ENCODE results near the gene RDH5. TPM values are rescaled to one million over a fixed set of nuclear protein-coding genes. Genes with fewer than 3 reads are reported as not detected.

Gene RDH5
- total RNA-seq, 1 donor from 2014 or later: 23.3 TPM

DNA sequence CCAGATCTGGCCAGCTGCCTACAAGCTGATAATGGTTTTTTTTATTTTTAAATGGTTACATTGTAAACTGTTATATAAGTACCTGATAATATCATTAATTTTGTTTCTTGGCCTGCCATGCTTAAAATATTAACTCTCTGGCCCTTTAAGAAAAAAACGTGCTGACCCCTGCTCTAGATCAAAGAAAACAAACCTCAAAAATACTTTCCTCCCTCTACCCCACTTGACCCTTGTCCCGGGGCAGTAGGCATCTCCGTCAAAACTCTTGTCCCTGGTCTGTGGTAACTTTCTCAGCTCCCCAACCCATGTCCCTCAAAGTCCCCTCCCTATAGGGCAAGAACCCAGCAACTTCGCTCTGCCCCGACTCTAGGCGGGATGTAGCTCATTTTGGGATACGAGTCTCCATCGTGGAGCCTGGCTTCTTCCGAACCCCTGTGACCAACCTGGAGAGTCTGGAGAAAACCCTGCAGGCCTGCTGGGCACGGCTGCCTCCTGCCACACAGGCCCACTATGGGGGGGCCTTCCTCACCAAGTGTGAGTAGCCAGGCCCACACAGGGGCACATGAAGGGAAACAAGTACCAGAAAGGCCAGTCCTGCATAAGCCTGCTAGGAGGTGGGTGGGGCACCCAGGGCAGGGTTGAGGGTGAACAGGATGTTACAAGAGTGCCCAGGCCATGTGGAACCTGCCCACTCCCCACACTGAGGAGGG lies 3.5 kb downstream of the RDH5 start:
- intact Hi-C loops (cut with DNase I): loop anchor here (10.0 kb wide), 1 partner anchor 49 kb away; no protein-coding TSS in a partner anchor
- no peak for DNase-seq (ENCODE audit: low spot score)
- ATAC-seq: no peak

DNA sequence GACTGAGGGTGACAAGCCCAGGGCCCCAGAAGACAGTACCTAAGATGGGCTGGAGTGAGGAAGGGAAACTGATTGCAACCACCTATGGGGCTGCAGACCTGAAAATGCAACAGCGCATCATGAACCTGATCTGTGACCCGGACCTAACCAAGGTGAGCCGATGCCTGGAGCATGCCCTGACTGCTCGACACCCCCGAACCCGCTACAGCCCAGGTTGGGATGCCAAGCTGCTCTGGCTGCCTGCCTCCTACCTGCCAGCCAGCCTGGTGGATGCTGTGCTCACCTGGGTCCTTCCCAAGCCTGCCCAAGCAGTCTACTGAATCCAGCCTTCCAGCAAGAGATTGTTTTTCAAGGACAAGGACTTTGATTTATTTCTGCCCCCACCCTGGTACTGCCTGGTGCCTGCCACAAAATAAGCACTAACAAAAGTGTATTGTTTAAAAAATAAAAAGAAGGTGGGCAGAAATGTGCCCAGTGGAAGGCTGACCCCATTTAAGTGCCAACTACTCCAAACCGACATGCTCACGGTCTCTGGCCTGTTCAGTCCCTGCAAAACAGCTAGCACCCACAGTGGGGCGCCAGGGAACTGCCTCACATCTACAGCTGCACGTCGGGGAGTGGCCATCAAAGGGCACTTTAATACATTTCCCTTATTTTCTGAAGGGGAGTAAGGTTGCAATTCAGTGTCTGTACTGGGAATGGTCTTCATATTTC lies 4.2 kb downstream of the RDH5 start:
- intact Hi-C loops (cut with DNase I): loop anchor here (10.0 kb wide), 1 partner anchor 50 kb away; no protein-coding TSS in a partner anchor
- DNase-seq (ENCODE audit: low spot score): peak; percentile 83
- no peak for ATAC-seq

DNA sequence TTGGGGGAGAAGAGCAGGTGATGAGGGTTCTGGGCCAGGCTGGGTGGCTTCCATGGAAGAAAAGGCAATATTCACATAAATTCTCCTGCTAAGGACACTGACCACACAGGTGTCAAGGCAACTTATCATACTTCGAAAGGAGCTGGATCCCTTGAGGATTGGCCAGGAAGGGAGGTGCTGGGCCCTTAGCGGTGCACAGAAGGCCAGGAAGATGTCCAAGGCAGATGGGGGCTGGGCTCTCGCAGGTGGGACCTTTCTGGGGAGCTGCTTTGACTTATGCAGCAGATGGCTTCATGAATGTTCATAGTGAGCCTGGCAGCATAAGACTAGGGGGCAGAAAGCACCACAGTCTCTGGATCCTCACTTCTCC lies 4.7 kb downstream of the RDH5 start:
- ATAC-seq (no peak), DNase-seq (ENCODE audit: low spot score) (no peak)
- intact Hi-C loops (cut with DNase I): loop anchor here (10.0 kb wide), 1 partner anchor 50 kb away; no protein-coding TSS in a partner anchor

DNA sequence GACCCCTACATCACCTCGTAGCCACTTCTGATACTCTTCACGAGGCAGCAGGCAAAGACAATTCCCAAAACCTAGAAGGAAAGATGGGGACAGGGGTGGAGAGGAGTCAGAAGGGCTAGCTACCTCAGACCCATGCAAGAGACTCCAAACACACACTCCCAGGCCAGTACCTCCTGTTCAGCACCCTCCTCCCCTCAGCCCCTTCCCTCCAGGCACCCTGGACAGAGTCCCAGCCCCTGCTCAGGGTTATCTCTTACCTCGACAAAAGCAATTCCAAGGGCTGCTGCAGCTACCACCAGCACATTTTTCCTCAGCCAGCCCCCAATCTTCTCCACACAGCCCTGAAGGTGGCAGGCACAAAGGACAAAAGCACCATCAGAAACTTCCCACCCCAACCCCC lies 5.4 kb downstream of the RDH5 start:
- intact Hi-C loops (cut with DNase I): loop anchor here (10.0 kb wide), 1 partner anchor 51 kb away; no protein-coding TSS in a partner anchor

DNA sequence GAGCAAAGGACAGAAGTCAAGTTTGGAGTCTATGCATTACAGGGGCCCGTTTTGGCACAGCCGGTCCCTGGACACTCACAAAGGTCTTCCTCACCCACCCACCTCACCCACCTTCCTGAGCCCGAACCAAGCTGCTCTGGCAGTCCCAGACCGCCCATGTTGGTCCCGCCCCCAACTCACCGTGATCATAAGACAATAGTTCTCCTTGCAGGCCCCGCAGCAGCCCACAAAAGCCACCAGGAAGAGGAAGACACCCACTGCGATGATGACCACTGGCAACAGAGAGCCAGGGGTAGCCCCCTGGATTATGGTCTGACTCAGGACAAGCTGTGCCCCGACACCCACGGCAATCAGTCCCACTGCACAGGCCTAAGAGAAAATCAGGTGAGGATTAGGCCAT lies 6.8 kb downstream of the RDH5 start:
- intact Hi-C loops (cut with DNase I): loop anchor here (10.0 kb wide), 1 partner anchor 52 kb away; no protein-coding TSS in a partner anchor
- ATAC-seq (no peak), DNase-seq (ENCODE audit: low spot score) (no peak)

More for the DNA sequence above, 5.4 kb downstream of the RDH5 start:
- no peak for ATAC-seq
- DNase-seq (ENCODE audit: low spot score): no peak

DNA sequence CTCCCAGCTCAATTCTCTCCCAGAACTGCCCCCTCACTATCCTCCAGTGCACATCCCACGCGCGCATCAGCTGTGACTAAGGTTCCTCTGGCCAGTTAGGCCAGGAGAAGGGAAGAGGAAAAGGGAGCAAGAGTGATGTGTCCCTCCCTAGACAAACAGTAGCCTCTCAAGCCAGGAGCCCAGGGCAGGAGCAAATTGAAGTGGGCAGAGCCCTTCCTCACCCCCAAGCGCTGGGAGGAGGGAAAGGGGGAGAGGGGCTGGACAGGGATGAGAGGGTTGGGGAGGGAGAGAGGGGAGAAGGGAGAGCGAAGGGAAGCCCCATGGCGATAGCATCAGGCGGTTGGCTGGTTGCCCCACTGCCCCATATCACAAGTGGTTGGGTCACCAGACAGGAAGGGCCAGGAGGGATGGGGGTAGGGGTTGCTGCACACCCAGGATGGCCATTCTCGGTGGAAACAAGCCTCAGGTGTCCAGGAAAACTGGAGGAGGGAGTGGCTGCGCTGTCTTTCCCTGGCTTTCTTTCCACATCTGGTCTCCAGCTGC lies 7.5 kb downstream of the RDH5 start:
- peak; percentile 86 for DNase-seq (ENCODE audit: low spot score)
- peak; percentile 2 for ATAC-seq
- intact Hi-C loops (cut with DNase I): loop anchor here (10.0 kb wide), 1 partner anchor 53 kb away; no protein-coding TSS in a partner anchor

DNA sequence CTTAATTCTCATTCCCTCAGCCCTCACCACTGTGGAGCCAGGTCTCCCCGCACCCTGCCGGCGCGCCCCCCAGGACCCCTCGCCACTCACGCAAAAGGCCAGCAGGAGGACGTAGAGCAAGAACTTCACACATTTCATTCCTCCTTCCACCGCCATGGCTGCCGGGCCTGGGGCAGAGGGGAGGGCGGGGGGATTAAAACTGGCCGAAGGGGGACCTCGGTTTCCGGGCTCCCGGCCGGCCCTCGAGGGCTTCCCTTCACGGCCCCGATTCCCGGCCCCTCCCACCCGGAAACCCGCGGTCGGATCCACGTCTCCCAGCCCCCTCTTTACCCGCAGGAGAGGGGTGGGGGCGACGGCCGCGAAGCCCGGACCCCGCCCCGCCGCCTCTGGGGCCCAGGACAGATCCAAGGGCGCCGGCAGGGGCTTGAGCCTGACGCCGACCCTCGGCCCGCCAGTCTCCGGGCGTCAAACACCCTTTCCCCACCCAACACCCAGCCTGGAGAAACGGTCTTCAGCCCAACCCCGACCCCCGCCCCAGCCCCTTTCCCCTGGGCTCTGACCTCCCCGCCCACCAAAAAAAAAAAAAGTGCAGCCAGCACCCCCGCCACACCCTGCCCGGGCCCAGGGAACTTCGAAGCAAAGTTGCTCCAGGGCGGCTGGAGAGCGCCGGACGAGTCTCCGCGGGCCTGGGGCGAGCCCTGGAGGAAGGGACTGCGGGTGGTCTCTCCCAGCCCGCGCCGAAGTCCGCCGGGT lies 8.2 kb downstream of the RDH5 start:
- DNase-seq (ENCODE audit: low spot score): peak; percentile 92
- peak; percentile 59 for ATAC-seq
- intact Hi-C loops (cut with DNase I): loop anchor here (10.0 kb wide), 1 partner anchor 54 kb away; no protein-coding TSS in a partner anchor

DNA sequence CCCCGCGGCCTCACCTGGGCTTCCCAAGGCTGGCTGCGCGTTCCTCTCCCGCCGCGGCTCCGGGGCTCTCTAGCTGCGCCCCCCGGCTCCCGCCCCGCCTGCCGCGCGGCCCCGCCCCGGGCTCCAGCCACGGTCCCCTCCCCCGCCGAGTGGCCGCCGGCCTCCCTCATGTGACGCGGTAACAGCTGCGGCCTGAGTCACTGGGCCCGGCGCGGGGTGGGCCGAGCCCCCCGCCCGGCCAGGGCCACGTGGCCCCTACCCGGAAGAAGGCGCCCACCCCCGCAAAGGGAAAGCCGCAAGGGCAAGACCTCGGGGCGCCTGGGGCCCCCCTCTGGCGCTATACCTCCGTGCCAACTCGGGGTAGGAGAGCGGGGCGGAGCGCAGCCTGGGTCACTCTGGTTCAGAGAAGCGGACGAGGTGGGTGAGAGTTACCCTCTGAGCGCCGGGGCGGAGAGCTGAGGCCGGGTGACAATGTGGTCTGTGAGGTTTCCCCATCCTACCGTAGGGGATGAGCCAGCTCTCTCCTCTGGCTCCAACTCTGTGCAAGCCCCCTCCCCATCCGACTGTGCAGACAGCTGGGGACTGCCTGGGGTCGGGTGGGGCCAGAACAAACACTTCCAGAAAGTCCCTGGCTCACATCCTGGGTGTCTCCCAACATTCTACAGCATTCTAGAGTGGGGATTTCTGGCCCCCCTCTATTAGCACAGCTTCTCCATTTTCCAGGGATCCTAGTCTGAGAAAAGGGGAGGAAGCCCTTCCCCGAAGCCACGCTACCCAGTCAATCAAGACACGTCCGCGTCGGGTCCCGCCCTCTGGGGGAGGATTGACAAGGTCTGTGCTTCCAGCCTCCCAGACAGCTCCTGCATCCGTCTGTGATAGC lies 9.0 kb downstream of the RDH5 start, which contains the start of gene CD63:
CD63 (minus strand) TSS at position 71 of the 880 bp plus-strand sequence. CDS start 668 bp downstream, outside the sequence.
- intact Hi-C loops (cut with DNase I): loop anchor here (10.0 kb wide), 1 partner anchor 54 kb away; no protein-coding TSS in a partner anchor
- DNase-seq (ENCODE audit: low spot score) (peak; percentile 96), ATAC-seq (peak; percentile 90)

DNA sequence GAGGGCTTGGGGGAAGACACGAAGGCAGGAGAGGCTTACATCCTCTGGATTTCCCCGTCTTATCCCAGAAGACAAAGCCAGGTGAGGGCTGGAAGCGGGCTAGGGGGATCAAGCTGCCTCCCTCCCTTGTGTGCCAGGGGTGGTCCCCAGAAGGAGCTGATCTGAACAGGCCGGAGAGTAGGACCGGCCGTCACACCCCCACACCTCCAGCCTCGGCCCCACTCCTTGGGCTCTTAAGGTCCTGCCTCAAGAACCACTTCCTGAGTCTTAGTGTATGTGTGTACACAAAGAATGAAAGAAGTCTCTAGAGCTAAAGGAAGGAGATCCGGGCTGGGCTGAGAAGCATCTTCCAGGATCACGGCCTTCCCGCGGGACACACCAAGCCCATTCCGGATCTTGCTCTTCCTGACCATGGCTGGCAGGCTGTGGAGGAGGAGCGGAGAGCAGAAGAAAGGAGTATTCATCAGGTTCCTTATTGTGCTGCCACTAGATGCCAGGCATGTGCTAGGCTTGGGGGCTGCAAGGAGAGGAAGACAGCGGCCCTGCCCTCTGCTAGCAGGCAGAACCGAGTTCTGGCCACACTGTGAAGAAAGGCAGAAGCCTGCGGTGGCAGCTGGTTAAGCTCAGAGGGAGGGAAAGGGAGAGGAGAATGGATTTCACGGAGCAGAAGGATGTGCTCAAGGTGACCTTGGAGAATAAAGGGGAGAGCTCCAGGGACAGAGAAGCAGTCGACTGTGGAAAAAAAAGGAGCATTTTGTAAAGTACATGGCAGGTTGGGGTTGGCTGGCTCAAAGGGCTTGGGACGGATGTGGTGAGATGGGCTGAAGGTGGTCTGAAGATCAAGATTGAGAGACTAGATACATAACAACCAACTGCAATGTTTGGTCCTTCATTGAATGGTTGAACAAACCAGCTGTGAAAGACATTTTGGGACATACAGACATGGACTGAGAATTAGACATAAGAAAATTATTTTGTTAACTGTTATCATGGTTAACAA lies 9.9 kb downstream of the RDH5 start:
- ATAC-seq (peak; percentile 47), DNase-seq (ENCODE audit: low spot score) (peak; percentile 81)
- intact Hi-C loops (cut with DNase I): loop anchor here (10.0 kb wide), 1 partner anchor 55 kb away; no protein-coding TSS in a partner anchor

DNA sequence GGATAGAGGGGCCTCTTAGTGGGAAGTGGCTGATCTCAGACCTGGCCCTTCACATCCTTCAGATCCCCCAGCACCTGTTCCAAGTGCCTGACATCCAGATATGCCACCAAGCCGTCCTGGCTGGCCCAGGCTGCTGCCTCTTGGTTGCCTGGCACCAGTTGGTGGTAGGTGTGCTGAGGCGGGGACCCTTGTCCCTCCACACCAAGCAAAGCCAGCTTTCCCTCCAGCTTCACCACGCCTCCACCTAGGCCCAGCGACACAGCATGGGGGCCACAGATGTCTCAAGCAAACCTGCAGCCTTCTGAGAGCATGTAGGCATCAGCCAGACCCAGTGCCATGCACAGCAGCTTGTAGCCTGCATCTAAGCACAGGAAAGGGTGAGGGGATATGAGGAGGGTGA lies 12.1 kb downstream of the RDH5 start:
- no peak for DNase-seq (ENCODE audit: low spot score)
- no peak for ATAC-seq
- intact Hi-C loops (cut with DNase I): no loop called here

DNA sequence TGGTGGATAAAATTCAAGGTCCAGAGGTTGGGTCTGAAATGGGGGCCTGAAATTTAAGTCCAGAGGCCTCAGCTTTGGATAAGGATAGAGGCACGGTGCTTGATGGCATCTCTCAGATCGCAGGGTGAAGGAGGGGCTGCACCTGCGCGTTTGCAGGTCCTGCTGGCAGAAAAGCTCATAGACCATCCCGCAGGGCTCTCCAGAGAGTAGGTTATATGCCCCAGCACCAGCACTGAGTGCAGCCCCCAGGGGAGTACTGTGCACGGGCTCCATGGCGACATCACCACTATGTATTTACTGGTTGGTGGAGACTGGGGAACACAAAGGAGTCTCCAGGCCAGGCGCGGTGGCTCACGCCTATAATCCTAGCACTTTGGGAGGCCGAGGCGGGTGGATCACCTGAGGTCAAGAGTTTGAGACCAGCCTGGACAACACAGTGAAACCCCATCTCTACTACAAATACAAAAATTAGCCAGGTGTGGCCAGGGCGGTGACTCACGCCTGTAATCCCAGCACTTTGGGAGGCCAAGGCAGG lies 12.9 kb downstream of the RDH5 start:
- ATAC-seq (no peak), DNase-seq (ENCODE audit: low spot score) (no peak)
- intact Hi-C loops (cut with DNase I): no loop called here

DNA sequence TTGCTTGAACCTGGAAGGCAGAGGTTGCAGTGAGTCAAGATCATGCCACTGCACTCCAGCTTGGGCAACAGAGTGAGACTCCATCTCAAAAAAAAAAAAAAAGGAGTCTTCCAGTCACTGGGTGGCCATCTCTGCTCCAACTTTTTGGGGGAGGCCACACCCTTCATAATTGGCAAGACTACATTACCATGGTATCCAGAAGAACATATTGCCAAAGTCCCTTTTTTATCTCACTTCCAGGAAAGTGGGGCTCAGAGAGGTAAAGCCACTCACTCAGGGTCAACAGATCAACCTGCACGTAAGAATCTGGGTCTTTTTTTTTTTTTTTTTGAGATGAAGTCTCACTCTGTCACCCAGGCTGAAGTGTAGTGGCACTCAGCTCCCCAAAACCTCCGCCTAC lies 13.7 kb downstream of the RDH5 start:
- no peak for ATAC-seq
- no peak for DNase-seq (ENCODE audit: low spot score)

DNA sequence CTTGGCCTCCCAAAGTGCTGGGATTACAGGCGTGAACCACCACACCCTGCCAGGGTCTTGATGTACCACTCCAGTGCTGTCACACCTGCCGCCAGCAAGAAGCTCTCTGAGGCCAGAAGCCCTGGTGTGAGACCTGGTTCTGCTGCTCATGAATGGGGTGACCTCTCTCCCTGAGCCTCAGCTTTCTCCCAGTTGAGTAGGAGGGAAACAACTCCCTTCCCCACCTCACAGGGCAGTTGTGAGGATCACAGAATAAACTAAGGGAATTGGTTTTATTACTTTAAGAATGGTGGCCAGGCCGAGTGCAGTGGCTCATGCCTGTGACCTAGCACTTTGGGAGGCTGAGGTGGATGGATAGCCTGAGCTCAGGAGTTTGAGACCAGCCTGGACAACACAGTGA lies 14.4 kb downstream of the RDH5 start:
- DNase-seq (ENCODE audit: low spot score) (no peak), ATAC-seq (no peak)
- intact Hi-C loops (cut with DNase I): no loop called here

More for the DNA sequence above, 13.7 kb downstream of the RDH5 start:
- intact Hi-C loops (cut with DNase I): no loop called here

DNA sequence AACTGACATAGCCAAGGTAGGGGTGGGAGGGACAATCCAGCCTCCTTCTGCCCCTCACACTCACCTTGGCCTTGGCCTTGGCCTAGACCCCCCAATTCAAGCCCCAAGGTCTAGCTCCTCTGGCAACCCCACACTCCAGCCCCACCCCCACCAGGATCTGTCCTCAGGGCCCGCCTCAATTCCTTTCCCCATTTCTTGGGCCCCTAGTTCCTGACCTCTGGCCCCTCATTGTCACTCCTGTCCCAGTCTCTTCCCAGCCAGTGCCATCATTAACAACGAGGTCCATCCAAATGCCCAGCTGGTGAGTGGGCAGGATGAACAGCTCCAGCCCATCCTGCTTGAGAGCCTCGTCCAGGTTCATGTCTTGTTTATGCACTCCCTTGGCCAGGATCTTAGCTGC lies 15.9 kb downstream of the RDH5 start:
- intact Hi-C loops (cut with DNase I): no loop called here
- ATAC-seq: no peak
- DNase-seq (ENCODE audit: low spot score): no peak

DNA sequence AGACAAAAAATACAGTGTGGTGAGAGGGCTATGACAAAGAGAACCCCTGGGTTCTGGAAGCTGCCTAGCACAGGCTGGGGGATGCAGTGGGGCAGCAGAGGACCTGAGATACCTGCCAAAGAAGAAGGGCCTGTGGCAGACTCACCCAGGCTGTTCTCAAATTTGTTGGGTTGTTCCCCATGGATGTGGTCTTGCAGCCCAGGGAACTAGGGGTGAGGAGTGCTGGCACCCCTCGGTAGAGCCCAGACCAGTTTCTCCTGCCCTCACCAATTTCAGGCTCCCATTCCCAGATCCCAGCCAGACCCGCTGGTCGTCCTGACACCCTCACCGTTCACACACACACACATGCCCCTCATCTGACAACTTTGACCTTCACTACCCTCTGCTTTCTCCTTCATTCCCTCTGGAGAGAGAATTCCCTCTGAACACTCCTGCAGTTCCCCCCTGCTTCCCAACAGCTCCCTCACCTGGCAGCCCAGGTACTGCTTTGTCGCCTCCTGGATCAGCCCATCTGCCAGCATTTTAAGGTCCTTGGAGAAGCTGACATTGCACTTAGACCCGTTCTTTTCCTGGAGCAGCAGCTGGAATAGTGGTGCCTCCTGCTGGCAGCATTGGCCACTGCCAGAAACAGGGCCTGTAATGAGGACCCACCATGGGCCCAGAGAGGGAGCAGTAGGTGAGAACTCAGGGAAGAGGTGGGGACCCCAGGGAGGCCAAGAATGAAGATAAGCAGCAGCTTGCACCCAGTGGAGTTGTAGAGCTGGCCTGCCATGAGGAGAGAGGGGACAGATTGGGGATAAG lies 16.8 kb downstream of the RDH5 start:
- ATAC-seq: peak; percentile 41
- intact Hi-C loops (cut with DNase I): no loop called here
- DNase-seq (ENCODE audit: low spot score): peak; percentile 79

Data from sciatic nerve (tissue), 2 donors.